ENCODE measurements around the gene ELOVL2.

DNA sequence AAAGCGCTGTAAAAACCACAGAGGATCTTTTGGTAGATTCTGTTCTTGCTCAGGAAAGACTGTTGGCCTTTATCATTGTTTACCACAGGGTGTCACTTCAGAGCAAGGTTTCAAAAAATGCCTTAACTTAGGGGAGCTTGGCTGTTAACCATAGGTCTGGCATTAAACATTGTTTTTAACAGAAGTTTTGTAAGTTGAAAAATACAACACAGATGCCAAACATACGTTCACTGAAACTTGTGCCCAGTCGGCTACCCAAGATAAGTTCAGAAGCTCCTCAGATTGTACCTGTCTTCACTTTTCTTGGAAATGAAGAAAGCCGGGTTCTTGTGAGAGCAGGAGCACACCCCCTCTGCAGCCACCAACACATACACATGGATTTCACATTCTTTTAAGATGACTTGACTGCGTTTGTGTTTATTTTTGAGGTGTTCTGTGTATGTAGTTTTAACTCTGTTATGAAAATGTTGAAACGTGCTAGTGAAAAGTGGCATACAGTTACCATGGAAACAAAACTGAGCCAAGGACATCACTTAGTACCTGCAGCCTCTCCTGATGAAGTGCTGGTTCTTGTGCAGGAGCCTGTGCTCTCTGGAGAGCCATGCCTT, 92.3 kb downstream of the ELOVL2 start:
- TF ChIP-seq CTCF (IDR thresholded peaks at IDR 0.05) (no peak), POLR2A (IDR thresholded peaks at IDR 0.05) (no peak)
